Stimulated activated effector memory CD8-positive, alpha-beta T cell treated with anti-CD3 and anti-CD28 coated beads, Interleukin-12 subunit alpha, Interleukin-12 subunit beta, amount 100 ng/mL, for 72 hours (primary cell): ENCODE data around the gene A2ML1.
"Not testable (repeated sequence)": the region's sequence is repeated elsewhere in the genome, so short reads cannot be mapped to it uniquely, and the experiment has no call there.

Source experiments
- ATAC-seq: fragments of 150-1000 bp; cut with Tn5 transposase; 2 replicates; pipeline ENCODE4 v1.10.0; 2021
- DNase-seq, 2 donors: peaks; one replicate each; pipeline ENCODE4 v3.0.0; 2021 to 2022; ENCODE audit warnings: low spot score in 2 of 2
- H3K27ac Mint-ChIP-seq: one replicate; pipeline ENCODE4 v1.8.0; 2022; ENCODE audit warnings: mild to moderate bottlenecking, mixed read lengths
- H3K36me3 Mint-ChIP-seq: one replicate; pipeline ENCODE4 v1.8.0; 2022; ENCODE audit warnings: mild to moderate bottlenecking, mixed read lengths
- H3K4me1 Mint-ChIP-seq: one replicate; pipeline ENCODE4 v1.8.0; 2022; ENCODE audit warnings: mixed read lengths
- H3K4me3 Mint-ChIP-seq: one replicate; pipeline ENCODE4 v1.8.0; 2022; ENCODE audit warnings: mild to moderate bottlenecking, mixed read lengths
- H3K9me3 Mint-ChIP-seq: one replicate; pipeline ENCODE4 v1.8.0; 2022; ENCODE audit warnings: mixed read lengths

Gene A2ML1

DNA sequence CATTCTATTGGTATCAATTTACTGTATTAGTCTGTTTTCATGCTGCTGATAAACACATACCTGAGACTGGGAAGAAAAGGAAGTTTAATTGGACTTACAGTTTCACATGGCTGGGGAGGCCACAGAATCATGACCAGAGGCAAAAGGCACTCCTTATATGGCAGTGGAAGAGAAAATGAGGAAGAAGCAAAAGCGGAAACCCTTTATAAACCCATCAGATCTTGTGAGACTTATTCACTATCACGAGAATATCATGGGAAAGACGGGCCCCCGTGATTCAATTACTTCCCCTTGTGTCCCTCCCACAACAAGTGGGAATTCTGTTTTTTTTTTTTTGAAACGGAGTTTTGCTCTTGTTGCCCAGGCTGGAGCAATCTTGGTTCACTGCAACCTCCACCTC lies 80.3 kb downstream of the A2ML1 start:
- not testable (repeated sequence) for H3K9me3 Mint-ChIP-seq, DNase-seq, H3K27ac Mint-ChIP-seq, H3K4me1 Mint-ChIP-seq, H3K36me3 Mint-ChIP-seq, H3K4me3 Mint-ChIP-seq, ATAC-seq

DNA sequence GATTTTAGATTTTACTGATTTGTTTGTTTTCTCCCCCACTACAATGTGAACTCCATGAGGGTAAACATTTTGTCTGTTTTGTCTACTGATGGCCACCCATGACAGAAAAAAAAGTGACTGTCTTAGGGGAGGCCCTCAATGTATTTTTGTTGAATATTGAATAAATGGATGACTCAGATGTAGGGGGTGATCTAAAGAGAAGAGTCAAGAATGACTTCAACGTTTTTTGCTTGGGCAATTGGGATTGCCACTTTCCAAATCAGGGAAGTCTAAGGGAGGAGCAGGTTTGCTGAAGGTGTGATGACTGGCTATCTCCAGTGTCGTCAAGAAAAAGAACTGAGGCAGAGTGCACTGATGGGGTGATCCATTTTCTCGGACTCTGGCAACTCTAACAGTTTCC lies 81.2 kb downstream of the A2ML1 start:
- ATAC-seq: no peak

DNA sequence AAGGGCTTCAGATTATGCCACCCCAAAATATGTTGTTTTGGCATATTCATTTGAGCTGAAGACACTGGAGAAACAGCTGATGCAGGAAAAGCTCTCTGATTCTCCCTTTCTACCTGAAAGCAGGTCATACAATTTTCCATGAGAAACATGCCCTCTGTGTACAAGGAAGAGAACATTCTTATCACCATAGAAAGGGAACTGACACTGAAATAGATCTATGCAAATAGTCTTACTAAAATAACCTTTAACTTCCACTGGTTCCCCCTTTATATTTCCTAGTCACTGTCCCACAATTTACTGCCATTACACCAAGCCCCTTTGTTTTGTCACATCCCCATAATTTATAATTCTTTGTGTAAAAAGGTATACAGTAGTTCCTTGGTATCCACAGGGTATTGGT lies 82.2 kb downstream of the A2ML1 start:
- DNase-seq (no peak), ATAC-seq (no peak)
- no peaks in the 10 kb centered on the region for H3K36me3 Mint-ChIP-seq
- no peak overlapping the region for H3K4me3 Mint-ChIP-seq
- H3K27ac Mint-ChIP-seq: no peak overlapping the region
- H3K9me3 Mint-ChIP-seq: no peaks in the 10 kb centered on the region
- no peaks in the 10 kb centered on the region for H3K4me1 Mint-ChIP-seq

More for the DNA sequence above, 81.2 kb downstream of the A2ML1 start:
- no peaks in the 10 kb centered on the region for H3K9me3 Mint-ChIP-seq
- no peak overlapping the region for H3K4me3 Mint-ChIP-seq
- H3K27ac Mint-ChIP-seq: no peak overlapping the region
- DNase-seq: no peak
- no peaks in the 10 kb centered on the region for H3K4me1 Mint-ChIP-seq
- no peaks in the 10 kb centered on the region for H3K36me3 Mint-ChIP-seq

DNA sequence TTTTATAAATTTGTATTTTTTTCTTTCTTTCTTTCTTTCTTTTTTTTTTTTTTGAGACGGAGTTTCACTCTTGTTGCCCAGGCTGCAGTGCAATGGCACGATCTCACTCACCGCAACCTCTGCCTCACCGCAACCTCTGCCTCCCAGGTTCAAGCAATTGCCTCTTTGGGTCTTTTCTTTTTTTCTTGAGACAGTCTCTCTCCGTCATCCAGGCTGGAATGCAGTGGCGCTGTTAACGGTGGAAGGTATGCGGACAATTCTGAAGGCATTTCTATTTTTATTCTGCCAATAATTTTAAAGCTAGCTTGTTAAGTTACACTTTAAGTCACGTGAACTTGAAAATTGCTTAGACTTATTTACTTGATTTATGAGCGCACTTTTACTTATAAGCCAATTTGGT lies 83.1 kb downstream of the A2ML1 start:
- H3K27ac Mint-ChIP-seq: no peak overlapping the region
- ATAC-seq (no peak), DNase-seq (no peak)

DNA sequence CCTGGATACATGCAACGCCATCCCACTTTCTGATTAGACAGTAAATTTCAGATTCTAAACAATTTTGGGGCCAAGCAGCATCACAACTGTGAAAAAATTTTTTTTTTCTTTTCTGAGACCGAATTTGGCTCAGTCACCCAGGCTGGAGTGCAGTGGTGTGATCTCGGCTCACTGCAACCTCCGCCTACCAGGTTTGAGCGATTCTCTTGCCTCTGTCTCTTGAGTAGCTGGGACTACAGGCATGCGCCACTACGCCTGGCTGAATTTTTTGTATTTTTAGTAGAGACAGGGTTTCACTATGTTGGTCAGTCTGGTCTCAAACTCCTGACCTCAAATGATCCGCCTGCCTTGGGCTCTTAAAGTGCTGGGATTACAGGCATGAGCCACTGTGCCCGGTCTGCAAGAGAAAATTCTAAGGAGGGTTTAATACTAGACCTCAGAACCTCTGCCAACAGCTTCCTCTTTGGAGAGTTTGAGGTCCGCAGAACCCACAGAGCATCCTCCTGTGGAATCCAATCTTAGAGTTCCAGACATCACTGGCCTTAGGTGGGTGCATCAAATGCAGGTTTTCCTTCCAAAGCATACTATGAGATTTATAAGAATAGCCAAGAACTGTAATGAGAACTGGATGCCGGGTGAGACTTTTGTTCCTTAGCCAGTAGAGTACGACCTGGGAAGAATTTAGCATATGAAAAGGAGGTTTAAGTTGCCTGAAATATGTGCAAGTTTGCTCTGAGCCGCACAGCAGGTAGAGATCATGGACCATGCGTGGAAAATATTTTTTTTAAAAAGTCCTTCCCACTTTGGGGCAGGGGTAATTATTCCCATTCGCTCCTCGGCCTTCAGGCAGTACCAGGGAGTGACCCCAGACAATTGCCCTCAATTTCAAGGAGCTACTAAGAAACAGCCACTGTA lies 84.1 kb downstream of the A2ML1 start:
- ATAC-seq: no peak
- H3K36me3 Mint-ChIP-seq: no peaks in the 10 kb centered on the region
- H3K9me3 Mint-ChIP-seq: no peaks in the 10 kb centered on the region
- no peak overlapping the region for H3K4me3 Mint-ChIP-seq
- no peaks in the 10 kb centered on the region for H3K4me1 Mint-ChIP-seq
- no peak overlapping the region for H3K27ac Mint-ChIP-seq
- DNase-seq: no peak

More for the DNA sequence above, 83.1 kb downstream of the A2ML1 start:
- Mint-ChIP-seq H3K36me3 (no peaks in the 10 kb centered on the region), H3K9me3 (no peaks in the 10 kb centered on the region), H3K4me1 (no peaks in the 10 kb centered on the region), H3K4me3 (no peak overlapping the region)

DNA sequence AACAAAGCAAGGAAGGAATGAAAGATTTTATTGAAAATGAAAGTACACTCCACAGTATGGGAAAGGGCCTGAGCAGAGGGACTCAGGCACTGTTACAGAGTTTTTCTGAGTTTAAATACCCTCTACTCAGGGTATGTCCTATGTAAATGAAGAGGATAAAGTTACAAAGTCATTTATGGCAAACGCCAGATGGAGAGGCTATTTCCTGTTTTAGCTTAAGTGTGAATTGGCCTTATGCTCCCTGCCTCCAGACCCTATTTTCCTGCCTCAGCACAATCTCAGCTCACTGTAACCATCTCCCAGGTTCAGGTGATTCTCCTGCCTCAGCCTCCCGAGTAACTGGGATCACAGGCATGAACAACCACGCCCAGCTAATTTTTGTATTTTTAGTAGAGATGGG lies 85.1 kb downstream of the A2ML1 start:
- Mint-ChIP-seq H3K36me3 (no peaks in the 10 kb centered on the region), H3K9me3 (no peaks in the 10 kb centered on the region), H3K4me3 (no peak overlapping the region), H3K4me1 (no peaks in the 10 kb centered on the region), H3K27ac (no peak overlapping the region)
- no peak for DNase-seq
- no peak for ATAC-seq

DNA sequence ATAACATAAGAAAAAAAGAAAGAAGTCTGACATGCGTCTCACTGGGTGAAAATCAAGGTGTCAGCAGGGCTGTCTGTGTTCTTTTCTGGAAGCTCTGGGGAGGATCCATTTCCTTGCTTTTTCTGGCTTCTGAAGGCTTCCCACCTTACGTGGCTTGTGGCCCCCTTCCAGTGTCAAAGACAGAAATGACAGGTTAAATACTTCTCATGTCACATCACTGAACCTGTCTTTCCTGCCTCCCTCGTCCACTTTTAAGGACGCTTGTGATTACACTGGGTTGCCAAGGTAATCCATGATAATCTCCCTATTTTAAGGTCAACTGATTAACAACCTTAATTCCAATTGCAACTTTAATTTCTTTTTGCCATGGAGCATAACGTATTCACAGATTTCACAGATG lies 87.3 kb downstream of the A2ML1 start:
- no peaks in the 10 kb centered on the region for H3K9me3 Mint-ChIP-seq
- H3K4me1 Mint-ChIP-seq: peaks cover 8% of the 10 kb centered on the region
- ATAC-seq: no peak
- no peaks in the 10 kb centered on the region for H3K36me3 Mint-ChIP-seq
- no peak overlapping the region for H3K27ac Mint-ChIP-seq
- no peak overlapping the region for H3K4me3 Mint-ChIP-seq
- no peak for DNase-seq

GRCh38 chr12:8911606-8912268 lies 89.3 kb downstream of the A2ML1 start:
- Mint-ChIP-seq H3K27ac (no peak overlapping the region), H3K36me3 (no peaks in the 10 kb centered on the region), H3K4me3 (no peak overlapping the region), H3K9me3 (no peaks in the 10 kb centered on the region), H3K4me1 (peaks cover 8% of the 10 kb centered on the region)
- DNase-seq (no peak), ATAC-seq (no peak)

- H3K4me3 Mint-ChIP-seq: no peak overlapping the region
- H3K9me3 Mint-ChIP-seq: no peaks in the 10 kb centered on the region
- H3K27ac Mint-ChIP-seq: no peak overlapping the region
- H3K36me3 Mint-ChIP-seq: no peaks in the 10 kb centered on the region
- no peak for ATAC-seq
- DNase-seq: peak in 1 of 2 donors; percentile 51
- peaks cover 8% of the 10 kb centered on the region for H3K4me1 Mint-ChIP-seq
These were observed 90.5 kb downstream of the A2ML1 start for GRCh38 chr12:8912914-8913313.

DNA sequence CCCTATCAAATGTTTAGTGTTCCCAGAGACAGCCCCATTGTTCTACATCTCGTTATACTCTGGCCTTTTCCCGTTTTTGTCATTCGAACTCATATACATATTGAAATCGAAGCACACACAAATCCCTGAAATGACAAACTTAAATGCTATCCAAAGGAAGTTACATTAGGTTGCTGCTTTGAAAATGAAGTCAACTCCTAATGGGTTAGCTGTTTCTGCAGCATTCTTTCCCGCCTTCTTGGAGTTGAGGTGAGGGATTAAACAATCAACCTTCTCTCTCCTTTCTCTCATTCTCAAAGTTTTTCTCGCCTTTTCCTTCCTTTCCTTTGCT lies 91.2 kb downstream of the A2ML1 start:
- no peak for DNase-seq
- no peak overlapping the region for H3K4me3 Mint-ChIP-seq
- no peak for ATAC-seq
- peaks cover 8% of the 10 kb centered on the region for H3K4me1 Mint-ChIP-seq
- no peak overlapping the region for H3K27ac Mint-ChIP-seq
- no peaks in the 10 kb centered on the region for H3K36me3 Mint-ChIP-seq
- H3K9me3 Mint-ChIP-seq: no peaks in the 10 kb centered on the region

GRCh38 chr12:8914033-8914715 lies 91.8 kb downstream of the A2ML1 start, which contains the start of gene PHC1:
TSS of gene PHC1 (plus strand) at chr12:8914509. CDS start at chr12:8917678, 3,169 bp downstream.
- H3K4me1 Mint-ChIP-seq, H3K36me3 Mint-ChIP-seq, H3K27ac Mint-ChIP-seq, H3K4me3 Mint-ChIP-seq, H3K9me3 Mint-ChIP-seq: not testable (repeated sequence)
- DNase-seq (peak; percentile 46 to 79), ATAC-seq (peak; percentile 82)

- no peak overlapping the region for H3K27ac Mint-ChIP-seq
- H3K4me3 Mint-ChIP-seq: no peak overlapping the region
- peak; percentile 43 to 85 for DNase-seq
- peaks cover 8% of the 10 kb centered on the region for H3K4me1 Mint-ChIP-seq
- H3K36me3 Mint-ChIP-seq: no peaks in the 10 kb centered on the region
- no peaks in the 10 kb centered on the region for H3K9me3 Mint-ChIP-seq
- peak; percentile 91 for ATAC-seq
These were observed 92.5 kb downstream of the A2ML1 start for GRCh38 chr12:8914716-8915526.

DNA sequence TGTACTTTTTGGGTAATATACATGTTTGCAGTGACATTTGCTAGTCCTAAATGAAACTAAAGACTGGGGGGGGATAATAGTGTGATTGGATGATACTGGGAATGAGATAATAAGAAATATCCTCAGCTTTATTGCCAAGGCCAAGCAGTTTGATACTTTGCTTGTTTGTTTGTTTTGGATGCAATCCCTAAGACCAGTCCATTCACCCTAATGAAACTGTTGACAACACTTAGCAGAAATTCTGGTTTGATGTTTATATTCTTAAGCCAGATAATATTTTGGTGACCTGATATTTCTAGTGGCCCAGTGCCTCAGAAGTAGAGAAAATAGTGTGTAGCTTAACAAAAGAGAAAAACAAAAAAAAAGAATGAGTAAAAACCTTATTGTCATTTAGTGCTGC lies 93.7 kb downstream of the A2ML1 start:
- Mint-ChIP-seq H3K27ac (no peak overlapping the region), H3K9me3 (no peaks in the 10 kb centered on the region), H3K36me3 (no peaks in the 10 kb centered on the region)

DNA sequence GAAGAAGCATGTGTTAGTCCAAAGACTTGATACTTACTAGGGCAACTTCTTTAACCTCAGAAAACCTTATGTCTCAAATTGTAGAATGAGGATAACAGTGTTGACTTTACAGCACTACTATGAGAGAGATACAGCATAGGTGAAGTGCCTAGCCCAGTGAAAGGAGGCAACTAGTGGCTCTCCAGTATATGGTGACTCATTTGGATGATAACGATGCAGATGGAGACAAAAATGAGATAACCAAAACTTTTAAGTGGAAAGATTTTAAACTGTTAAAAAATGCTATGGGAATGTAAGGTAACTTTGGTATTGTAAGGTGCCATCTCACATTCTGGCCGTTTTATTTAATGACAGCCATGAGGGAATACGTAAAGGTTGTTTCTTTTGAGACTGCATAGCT lies 94.6 kb downstream of the A2ML1 start:
- Mint-ChIP-seq H3K4me3 (no peak overlapping the region), H3K27ac (no peak overlapping the region), H3K4me1 (peaks cover 8% of the 10 kb centered on the region), H3K9me3 (no peaks in the 10 kb centered on the region), H3K36me3 (no peaks in the 10 kb centered on the region)
- DNase-seq: no peak
- ATAC-seq: no peak

More for the DNA sequence above, 93.7 kb downstream of the A2ML1 start:
- ATAC-seq (no peak), DNase-seq (no peak)
- Mint-ChIP-seq H3K4me3 (no peak overlapping the region), H3K4me1 (peaks cover 8% of the 10 kb centered on the region)

- ATAC-seq: no peak
These were observed 95.3 kb downstream of the A2ML1 start for GRCh38 chr12:8917751-8918150.

More at GRCh38 chr12:8917751-8918150, 95.3 kb downstream of the A2ML1 start:
- Mint-ChIP-seq H3K4me1 (peaks cover 8% of the 10 kb centered on the region), H3K9me3 (no peaks in the 10 kb centered on the region), H3K36me3 (peaks cover 4% of the 10 kb centered on the region), H3K4me3 (no peak overlapping the region), H3K27ac (no peak overlapping the region)
- no peak for DNase-seq
